Left lung (tissue), 10 donors: ENCODE measurements around the gene COL19A1. TPM values are rescaled to one million over a fixed set of nuclear protein-coding genes. Genes with fewer than 3 reads are reported as not detected.

Source experiments
- ATAC-seq: fragments of 200-7000 bp; cut with Tn5 transposase; one replicate; pipeline ENCODE4 v1.9.1; 2020; ENCODE audit warnings: moderate library complexity
- DNase-seq, 4 donors: peaks; one replicate each; pipeline ENCODE4 v3.0.0-alpha.2; 2013 to 2020
- H3K27ac ChIP-seq, 2 donors: fragments of 200-600 bp; sonication (generic) in 1 of 2; one replicate each; pipeline versions ENCODE4 v1.5.0 to v1.8.0; 2020 to 2021
- H3K27me3 ChIP-seq, 2 donors: fragments of 200-600 bp; sonication (generic) in 1 of 2; one replicate each; pipeline versions ENCODE4 v1.5.0 to v1.8.0; 2020 to 2021
- H3K36me3 ChIP-seq, 2 donors: fragments of 200-600 bp; sonication (generic) in 1 of 2; one replicate each; pipeline versions ENCODE4 v1.5.0 to v1.8.0; 2020 to 2021
- H3K4me1 ChIP-seq, 2 donors: fragments of 200-600 bp; one replicate each; pipeline ENCODE4 v1.8.0; 2021
- H3K4me3 ChIP-seq, 2 donors: fragments of 200-600 bp; sonication (generic) in 1 of 2; one replicate each; pipeline versions ENCODE4 v1.5.0 to v1.8.0; 2020 to 2021; ENCODE audit warnings: mild to moderate bottlenecking in 1 of 2
- H3K9me3 ChIP-seq, 2 donors: fragments of 200-600 bp; sonication (generic) in 1 of 2; one replicate each; pipeline versions ENCODE4 v1.5.0 to v1.8.0; 2020 to 2021
- intact Hi-C, 2 donors: fragments of 100-400 bp; cut with DNase I; formaldehyde crosslinking; loops; one replicate each; pipeline versions ENCODE4 v1.11.2 to v1.14.2; 2022
- polyA plus RNA-seq, 6 donors: library from polyadenylated mRNA; unstranded; fragments of 120-200 nt; gene quantifications; one replicate each; pipeline ENCODE4 v1.2.1, GENCODE V29; 2013; ENCODE audit not compliant: insufficient read length in 6 of 6
- total RNA-seq, 2 donors: library from RNA; stranded (reverse); fragmentation: NEBNext Ultra II Directional; extraction: Animal tissue kit (Norgen Biotek cat#: 25700); gene quantifications; one replicate each; pipeline ENCODE4 v1.2.1, GENCODE V29; 2021
- TF ChIP-seq, protein P1 (sequence below), 2 donors: fragments of 200-600 bp; sonication (generic) in 1 of 2; IDR thresholded peaks; one replicate each; pipeline versions ENCODE4 v1.5.0 to v1.8.0; 2021; ENCODE audit warnings: antibody characterized with exemption in 2 of 2
- donor health status: DM: no; HTN: yes; CAD: no.
- donor health status: DM: no; HTN: no; CAD: no.

Gene COL19A1
- total and polyA plus RNA-seq, 8 donors, result 0.10 to 0.77 (median 0.70) TPM

DNA sequence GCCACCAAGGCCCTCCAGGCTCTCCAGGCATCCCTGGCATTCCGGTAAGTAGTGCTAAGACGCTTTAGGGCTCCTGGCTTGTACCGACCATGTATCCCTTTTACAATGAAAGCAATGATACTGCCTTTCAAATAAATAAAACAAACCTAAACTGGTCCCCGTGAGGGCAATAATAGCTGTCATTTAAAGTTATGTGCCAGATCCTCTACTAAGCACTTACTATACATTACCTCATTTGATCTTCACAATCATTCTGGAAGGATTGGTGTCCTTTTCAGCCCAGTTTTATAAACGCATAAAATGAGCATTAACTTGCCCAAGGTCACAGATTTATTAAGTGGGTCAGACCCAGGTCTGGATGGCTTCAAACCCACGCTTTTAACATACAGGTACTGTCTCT lies 321.8 kb downstream of the COL19A1 start:
- H3K9me3 ChIP-seq, result no peaks in the 10 kb centered on the region
- DNase-seq (no peak), ATAC-seq (no peak)
- no peaks in the 10 kb centered on the region for H3K4me1 ChIP-seq
- H3K4me3 ChIP-seq, result no peak overlapping the region
- intact Hi-C loops, result no loop called here
- no peak overlapping the region for H3K27ac ChIP-seq
- TF ChIP-seq, protein P1, sequence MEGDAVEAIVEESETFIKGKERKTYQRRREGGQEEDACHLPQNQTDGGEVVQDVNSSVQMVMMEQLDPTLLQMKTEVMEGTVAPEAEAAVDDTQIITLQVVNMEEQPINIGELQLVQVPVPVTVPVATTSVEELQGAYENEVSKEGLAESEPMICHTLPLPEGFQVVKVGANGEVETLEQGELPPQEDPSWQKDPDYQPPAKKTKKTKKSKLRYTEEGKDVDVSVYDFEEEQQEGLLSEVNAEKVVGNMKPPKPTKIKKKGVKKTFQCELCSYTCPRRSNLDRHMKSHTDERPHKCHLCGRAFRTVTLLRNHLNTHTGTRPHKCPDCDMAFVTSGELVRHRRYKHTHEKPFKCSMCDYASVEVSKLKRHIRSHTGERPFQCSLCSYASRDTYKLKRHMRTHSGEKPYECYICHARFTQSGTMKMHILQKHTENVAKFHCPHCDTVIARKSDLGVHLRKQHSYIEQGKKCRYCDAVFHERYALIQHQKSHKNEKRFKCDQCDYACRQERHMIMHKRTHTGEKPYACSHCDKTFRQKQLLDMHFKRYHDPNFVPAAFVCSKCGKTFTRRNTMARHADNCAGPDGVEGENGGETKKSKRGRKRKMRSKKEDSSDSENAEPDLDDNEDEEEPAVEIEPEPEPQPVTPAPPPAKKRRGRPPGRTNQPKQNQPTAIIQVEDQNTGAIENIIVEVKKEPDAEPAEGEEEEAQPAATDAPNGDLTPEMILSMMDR (IDR thresholded peaks at IDR 0.05), result no peak
- no peaks in the 10 kb centered on the region for H3K36me3 ChIP-seq
- H3K27me3 ChIP-seq, result no peaks in the 10 kb centered on the region

GRCh38 chr6:70194421-70194820 lies 328.1 kb downstream of the COL19A1 start:
- H3K27me3 ChIP-seq, result no peaks in the 10 kb centered on the region
- no peaks in the 10 kb centered on the region for H3K9me3 ChIP-seq
- no peak overlapping the region for H3K27ac ChIP-seq
- H3K4me1 ChIP-seq, result no peaks in the 10 kb centered on the region
- H3K4me3 ChIP-seq, result no peak overlapping the region
- no peak for ATAC-seq
- TF ChIP-seq, protein P1 (IDR thresholded peaks at IDR 0.05), result no peak
- no peaks in the 10 kb centered on the region for H3K36me3 ChIP-seq
- DNase-seq, result no peak
- intact Hi-C loops, result no loop called here

- TF ChIP-seq, protein P1 (IDR thresholded peaks at IDR 0.05), result no peak
- H3K27ac ChIP-seq, result no peak overlapping the region
- H3K4me1 ChIP-seq, result no peaks in the 10 kb centered on the region
- H3K4me3 ChIP-seq, result no peak overlapping the region
- no peaks in the 10 kb centered on the region for H3K9me3 ChIP-seq
- DNase-seq (no peak), ATAC-seq (no peak)
- H3K36me3 ChIP-seq, result no peaks in the 10 kb centered on the region
- no peaks in the 10 kb centered on the region for H3K27me3 ChIP-seq
- intact Hi-C loops, result no loop called here
Measured at GRCh38 chr6:70196531-70196930, 330.2 kb downstream of the COL19A1 start.

GRCh38 chr6:70198785-70199184 lies 332.4 kb downstream of the COL19A1 start:
- Histone ChIP-seq H3K4me1 (no peaks in the 10 kb centered on the region), H3K36me3 (no peaks in the 10 kb centered on the region), H3K9me3 (no peaks in the 10 kb centered on the region), H3K27ac (no peak overlapping the region), H3K4me3 (no peak overlapping the region), H3K27me3 (no peaks in the 10 kb centered on the region)
- TF ChIP-seq, protein P1 (IDR thresholded peaks at IDR 0.05), result no peak
- intact Hi-C loops, result no loop called here
- ATAC-seq, result no peak
- DNase-seq, result no peak

GRCh38 chr6:70208235-70208790 lies 342.0 kb downstream of the COL19A1 start:
- no peaks in the 10 kb centered on the region for H3K4me1 ChIP-seq
- no peak for DNase-seq
- H3K36me3 ChIP-seq, result no peaks in the 10 kb centered on the region
- H3K9me3 ChIP-seq, result no peaks in the 10 kb centered on the region
- H3K27me3 ChIP-seq, result peaks cover 0 to 7% of the 10 kb centered on the region in 2 donors
- intact Hi-C loops, result no loop called here
- H3K27ac ChIP-seq, result no peak overlapping the region
- ATAC-seq, result no peak
- TF ChIP-seq, protein P1 (IDR thresholded peaks at IDR 0.05), result no peak
- no peak overlapping the region for H3K4me3 ChIP-seq
